OCI-LY7 (cell line): Measurements from ENCODE around the gene HAT1. TPM values are rescaled to one million over a fixed set of nuclear protein-coding genes. Genes with fewer than 3 reads are reported as not detected.
"Not testable (repeated sequence)": the region's sequence is repeated elsewhere in the genome, so short reads cannot be mapped to it uniquely, and the experiment has no call there.

Experiments used
- BruUV-seq: library from RNA; stranded (reverse); fragments of 400-500 nt; replicated peaks from 2 replicates; lab custom pipeline; 2021; lab: Mats Ljungman, UMichigan
- CTCF ChIA-PET: fragments of 300-600 bp; sonication (Branson Sonifier 250); formaldehyde crosslinking; loops from one replicate; lab custom pipeline; 2022; ENCODE audit warnings: antibody characterized with exemption; ENCODE audit not compliant: unreplicated experiment; lab: Charles Lee
- POLR2A ChIA-PET: fragments of 300-600 bp; sonication (Branson Sonifier 250); formaldehyde crosslinking; loops from one replicate; lab custom pipeline; 2022; ENCODE audit warnings: antibody characterized with exemption; lab: Charles Lee
- DNase-seq: peaks from one replicate; pipeline ENCODE4 v3.0.0-alpha.2; 2015; ENCODE audit warnings: low spot score
- H2AFZ ChIP-seq: fragments of 200-600 bp; sonication (generic), shearing (Covaris generic); 2 replicates; pipeline ENCODE4 v1.6.1; 2014; ENCODE audit warnings: mild to moderate bottlenecking, antibody characterized with exemption, low read length, moderate library complexity
- H3K27ac ChIP-seq: fragments of 200-600 bp; sonication (generic); 2 replicates; pipeline ENCODE4 v1.5.1; 2014; ENCODE audit warnings: mixed run types, low read depth, mild to moderate bottlenecking, moderate library complexity, low read length, inconsistent platforms; ENCODE audit not compliant: poor library complexity, severe bottlenecking
- H3K36me3 ChIP-seq: fragments of 200-600 bp; sonication (generic); 2 replicates; pipeline ENCODE4 v1.6.1; 2014; ENCODE audit warnings: mild to moderate bottlenecking, antibody characterized with exemption, low read length, moderate library complexity, mixed read lengths; ENCODE audit not compliant: insufficient read depth
- H3K4me1 ChIP-seq: fragments of 200-600 bp; sonication (generic); 2 replicates; pipeline ENCODE4 v1.5.1; 2014; ENCODE audit warnings: mild to moderate bottlenecking, low read length; ENCODE audit not compliant: insufficient read depth, poor library complexity, severe bottlenecking
- H3K4me2 ChIP-seq: fragments of 200-600 bp; sonication (generic); 2 replicates; pipeline ENCODE4 v1.6.1; 2014; ENCODE audit warnings: mild to moderate bottlenecking, low read length
- H3K4me3 ChIP-seq: fragments of 200-600 bp; sonication (generic); 2 replicates; pipeline ENCODE4 v1.5.1; 2014; ENCODE audit warnings: mild to moderate bottlenecking, low read depth, low read length; ENCODE audit not compliant: poor library complexity, severe bottlenecking
- H3K79me2 ChIP-seq: fragments of 200-600 bp; sonication (generic); 2 replicates; pipeline ENCODE4 v1.6.1; 2016; ENCODE audit warnings: low read depth, mild to moderate bottlenecking, low read length, moderate library complexity, mixed read lengths; ENCODE audit not compliant: insufficient read depth
- H3K9me2 ChIP-seq: fragments of 200-600 bp; sonication (generic); 2 replicates; pipeline ENCODE4 v1.6.1; 2016; ENCODE audit warnings: mild to moderate bottlenecking, low read length, mixed read lengths; ENCODE audit not compliant: insufficient read depth
- H3K9me3 ChIP-seq: fragments of 200-600 bp; sonication (generic); 2 replicates; pipeline ENCODE4 v1.6.1; 2014; ENCODE audit warnings: mild to moderate bottlenecking, mixed run types, low read length, mixed read lengths
- H4K20me1 ChIP-seq: fragments of 200-600 bp; sonication (generic); 2 replicates; pipeline ENCODE4 v1.6.1; 2014; ENCODE audit warnings: mild to moderate bottlenecking, antibody characterized with exemption, low read length, moderate library complexity, mixed read lengths; ENCODE audit not compliant: insufficient read depth
- EZH2phosphoT487 ChIP-seq: fragments of 200-600 bp; sonication (generic); IDR thresholded peaks from 2 replicates; pipeline ENCODE4 v1.6.1; 2018; ENCODE audit warnings: low read depth, borderline replicate concordance, mild to moderate bottlenecking, mixed run types, antibody characterized with exemption, low read length, moderate library complexity, mixed read lengths
- intact Hi-C: fragments of 100-400 bp; cut with micrococcal nuclease; formaldehyde crosslinking; loops from one replicate; pipeline ENCODE4 v1.10.0; 2022; ENCODE audit not compliant: unreplicated experiment
- total RNA-seq, 2 experiments: library from RNA; depleted of rRNA in 1 of 2; stranded (reverse); fragments of >200 nt in 1 of 2; shearing (Covaris generic) in 1 of 2; gene quantifications; 2 replicates each; pipeline ENCODE4 v1.2.3, GENCODE V29; 2014 to 2022
- TF ChIP-seq, protein P1 (sequence below): fragments of 200-600 bp; sonication (generic); conservative IDR thresholded peaks from 2 replicates; pipeline ENCODE4 v1.5.1; 2014; ENCODE audit warnings: mild to moderate bottlenecking, antibody characterized with exemption, low read length, moderate library complexity, mixed read lengths

HAT1 gene
- total RNA-seq, 2 experiments from 2014 or later: 77.5 to 96.5 TPM

GRCh38 chr2:171972329-171972982, 50.2 kb downstream of the HAT1 start:
- Histone ChIP-seq H3K4me1 (no peaks in the 10 kb centered on the region), H2AFZ (no peak overlapping the region), H3K27ac (no peak overlapping the region), H4K20me1 (no peaks in the 10 kb centered on the region), H3K36me3 (peaks cover 86% of the 10 kb centered on the region), H3K4me2 (no peak overlapping the region), H3K9me2 (no peaks in the 10 kb centered on the region), H3K4me3 (no peak overlapping the region), H3K79me2 (no peaks in the 10 kb centered on the region), H3K9me3 (no peaks in the 10 kb centered on the region)
- no TSS peak for BruUV-seq
- no peak for DNase-seq
- intact Hi-C loops: no loop called here
- TF ChIP-seq, protein P1, sequence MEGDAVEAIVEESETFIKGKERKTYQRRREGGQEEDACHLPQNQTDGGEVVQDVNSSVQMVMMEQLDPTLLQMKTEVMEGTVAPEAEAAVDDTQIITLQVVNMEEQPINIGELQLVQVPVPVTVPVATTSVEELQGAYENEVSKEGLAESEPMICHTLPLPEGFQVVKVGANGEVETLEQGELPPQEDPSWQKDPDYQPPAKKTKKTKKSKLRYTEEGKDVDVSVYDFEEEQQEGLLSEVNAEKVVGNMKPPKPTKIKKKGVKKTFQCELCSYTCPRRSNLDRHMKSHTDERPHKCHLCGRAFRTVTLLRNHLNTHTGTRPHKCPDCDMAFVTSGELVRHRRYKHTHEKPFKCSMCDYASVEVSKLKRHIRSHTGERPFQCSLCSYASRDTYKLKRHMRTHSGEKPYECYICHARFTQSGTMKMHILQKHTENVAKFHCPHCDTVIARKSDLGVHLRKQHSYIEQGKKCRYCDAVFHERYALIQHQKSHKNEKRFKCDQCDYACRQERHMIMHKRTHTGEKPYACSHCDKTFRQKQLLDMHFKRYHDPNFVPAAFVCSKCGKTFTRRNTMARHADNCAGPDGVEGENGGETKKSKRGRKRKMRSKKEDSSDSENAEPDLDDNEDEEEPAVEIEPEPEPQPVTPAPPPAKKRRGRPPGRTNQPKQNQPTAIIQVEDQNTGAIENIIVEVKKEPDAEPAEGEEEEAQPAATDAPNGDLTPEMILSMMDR: no peak
- TF ChIP-seq EZH2phosphoT487: no peak
- ChIA-PET POLR2A (interaction anchor here (0.6 kb wide), 3 partner anchors 143 to 971 kb away, joined by 3 read pairs; no protein-coding TSS in a partner anchor), CTCF (no interaction called here)

DNA sequence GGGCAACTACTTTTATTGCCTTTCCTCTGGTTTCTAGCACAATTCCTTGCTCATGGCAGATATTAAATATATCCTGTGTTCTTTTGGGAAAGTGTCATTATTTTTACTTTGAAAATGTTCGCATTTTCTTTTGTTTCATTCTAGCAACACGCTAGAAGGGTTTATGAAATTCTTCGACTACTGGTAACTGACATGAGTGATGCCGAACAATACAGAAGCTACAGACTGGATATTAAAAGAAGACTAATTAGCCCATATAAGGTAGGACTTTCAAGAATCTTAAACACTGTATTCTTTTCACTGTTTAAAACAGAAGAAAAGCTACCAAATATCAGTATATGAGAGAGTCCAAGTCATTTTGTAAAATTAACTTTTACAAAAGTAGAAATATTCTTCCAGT, 56.8 kb downstream of the HAT1 start:
- no peak overlapping the region for H3K27ac ChIP-seq
- no peaks in the 10 kb centered on the region for H4K20me1 ChIP-seq
- no peaks in the 10 kb centered on the region for H3K79me2 ChIP-seq
- no peak for DNase-seq
- no peaks in the 10 kb centered on the region for H3K4me1 ChIP-seq
- no TSS peak for BruUV-seq
- H3K4me3 ChIP-seq: no peak overlapping the region
- H3K4me2 ChIP-seq: no peak overlapping the region
- TF ChIP-seq EZH2phosphoT487: no peak
- TF ChIP-seq, protein P1: no peak
- H3K36me3 ChIP-seq: peaks cover 91% of the 10 kb centered on the region
- H2AFZ ChIP-seq: no peak overlapping the region
- H3K9me3 ChIP-seq: no peaks in the 10 kb centered on the region
- ChIA-PET CTCF (no interaction called here), POLR2A (interaction anchor here (0.7 kb wide), 1 partner anchor 893 kb away, joined by 3 read pairs; no protein-coding TSS in a partner anchor)
- intact Hi-C loops: no loop called here
- H3K9me2 ChIP-seq: no peaks in the 10 kb centered on the region

DNA sequence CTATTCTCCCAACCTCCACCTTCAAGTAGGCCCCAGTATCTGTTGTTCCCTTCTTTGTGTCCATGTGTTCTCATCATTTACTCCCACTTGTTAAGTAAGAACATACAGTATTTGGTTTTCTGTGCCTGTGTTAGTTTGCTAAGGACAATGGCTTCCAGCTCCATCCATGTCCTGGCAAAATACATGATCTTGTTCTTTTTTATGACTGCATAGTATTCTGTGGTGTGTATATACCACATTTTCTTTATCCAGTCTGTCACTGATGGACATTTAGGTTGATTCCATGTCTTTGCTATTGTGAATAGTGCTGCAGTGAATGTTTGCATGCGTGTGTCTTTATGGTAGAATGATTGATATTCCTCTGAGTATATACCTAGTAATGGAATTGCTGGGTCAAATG, 61.7 kb downstream of the HAT1 start:
- BruUV-seq, H3K9me2 ChIP-seq, H3K4me1 ChIP-seq, intact Hi-C loops, H3K9me3 ChIP-seq, H3K4me2 ChIP-seq, H3K4me3 ChIP-seq, H3K27ac ChIP-seq, H3K79me2 ChIP-seq, DNase-seq, H2AFZ ChIP-seq, CTCF ChIA-PET, H4K20me1 ChIP-seq: not testable (repeated sequence)
- POLR2A ChIA-PET: interaction anchor here (1.2 kb wide), 1 partner anchor 297 kb away, joined by 3 read pairs; the partner anchor contains the start of gene DYNC1I2
- H3K36me3 ChIP-seq: peaks cover 55% of the 10 kb centered on the region
